B cell (primary cell): Measurements from ENCODE around the gene ANKRD13D. TPM values are rescaled to one million over a fixed set of nuclear protein-coding genes. Genes with fewer than 3 reads are reported as not detected.

Experiments used
- ATAC-seq: fragments of 200-7000 bp; cut with Tn5 transposase; one replicate; pipeline ENCODE4 v1.10.0; 2021; ENCODE audit warnings: low read depth, mild to moderate bottlenecking, moderate number of reproducible peaks, moderate library complexity
- CTCF ChIA-PET: fragments of 350-600 bp; sonication (Branson Sonifier 250); formaldehyde crosslinking; loops from one replicate; lab custom pipeline; 2021; ENCODE audit warnings: antibody characterized with exemption, inconsistent platforms; lab: Charles Lee
- POLR2A ChIA-PET: fragments of 350-600 bp; sonication (Branson Sonifier 250); formaldehyde crosslinking; loops from one replicate; lab custom pipeline; 2021; ENCODE audit warnings: antibody characterized with exemption; lab: Charles Lee
- DNase-seq: peaks from one replicate; pipeline ENCODE4 v3.0.0; 2013
- H2AFZ ChIP-seq: 2 replicates; pipeline ENCODE4 v1.6.1; 2012; ENCODE audit warnings: mild to moderate bottlenecking, low read depth, low read length; ENCODE audit not compliant: insufficient read depth, poor library complexity, severe bottlenecking
- H3K27ac ChIP-seq, 2 donors: 1 replicate in 1 of 2; 2 replicates in 1 of 2; pipeline ENCODE4 v1.5.1; 2012 to 2013; ENCODE audit warnings: low read length in 2 of 2, mild to moderate bottlenecking in 2 of 2, moderate library complexity in 1 of 2
- H3K27me3 ChIP-seq, 4 experiments: fragments of 200-600 bp in 1 of 4; sonication (generic) in 1 of 4; replicated peaks in 1 of 4; 1 replicate in 2 of 4; 2 replicates in 2 of 4; pipeline versions ENCODE4 v1.6.1 to v1.7.0; 2013 to 2016; ENCODE audit warnings: low read length in 3 of 4, mild to moderate bottlenecking in 2 of 4, mixed read lengths in 1 of 4, moderate library complexity in 1 of 4; ENCODE audit not compliant: insufficient read depth in 4 of 4, control insufficient read depth in 3 of 4; ENCODE audit errors: control extremely low read depth in 1 of 4
- H3K36me3 ChIP-seq, 2 experiments: replicated peaks in 1 of 2; 1 replicate in 1 of 2; 2 replicates in 1 of 2; pipeline versions ENCODE4 v1.6.1 to v1.7.1; 2013; ENCODE audit warnings: low read length in 1 of 2; ENCODE audit not compliant: insufficient read depth in 2 of 2, control insufficient read depth in 1 of 2; ENCODE audit errors: control extremely low read depth in 1 of 2, extremely low read depth in 1 of 2
- H3K4me1 ChIP-seq, 2 donors: fragments of 200-600 bp in 1 of 2; sonication (generic) in 1 of 2; 1 replicate in 1 of 2; 2 replicates in 1 of 2; pipeline versions ENCODE4 v1.5.1 to v1.6.1; 2013 to 2017; ENCODE audit warnings: low read length in 2 of 2; ENCODE audit not compliant: control insufficient read depth in 2 of 2, insufficient read depth in 2 of 2
- H3K4me2 ChIP-seq: replicated peaks from 2 replicates; pipeline ENCODE3; 2012; ENCODE audit warnings: mild to moderate bottlenecking, low read depth, low read length; ENCODE audit not compliant: poor library complexity, severe bottlenecking
- H3K4me3 ChIP-seq, 5 experiments: fragments of 200-600 bp in 1 of 5; sonication (generic) in 1 of 5; 1 replicate in 3 of 5; 2 replicates in 2 of 5; pipeline versions ENCODE4 v1.5.1 to v1.7.0; 2011 to 2016; ENCODE audit warnings: low read length in 4 of 5, mild to moderate bottlenecking in 4 of 5, low read depth in 2 of 5, control low read depth in 1 of 5, moderate library complexity in 1 of 5; ENCODE audit not compliant: insufficient read depth in 1 of 5; ENCODE audit errors: control extremely low read depth in 1 of 5, extremely low read depth in 1 of 5
- H3K79me2 ChIP-seq: fragments of 200-600 bp; sonication (generic); one replicate; pipeline ENCODE4 v1.6.0; 2016; ENCODE audit warnings: low read length; ENCODE audit not compliant: control insufficient read depth, insufficient read depth
- H3K9ac ChIP-seq: fragments of 200-600 bp; sonication (generic); 2 replicates; pipeline ENCODE4 v1.6.1; 2017; ENCODE audit warnings: mild to moderate bottlenecking, low read length, moderate library complexity
- H3K9me3 ChIP-seq, 3 donors: one replicate each; pipeline versions ENCODE4 v1.6.1 to v1.7.1; 2013; ENCODE audit warnings: low read length in 2 of 3; ENCODE audit not compliant: control insufficient read depth in 2 of 3, insufficient read depth in 1 of 3; ENCODE audit errors: control extremely low read depth in 1 of 3
- H4K20me1 ChIP-seq: 2 replicates; pipeline ENCODE4 v1.6.0; 2012; ENCODE audit warnings: mild to moderate bottlenecking, low read length; ENCODE audit not compliant: insufficient read depth, control insufficient read depth, poor library complexity, severe bottlenecking
- H3K27ac Mint-ChIP-seq: one replicate; pipeline ENCODE4 v1.8.0; 2021; ENCODE audit warnings: mixed read lengths
- H3K27me3 Mint-ChIP-seq: one replicate; pipeline ENCODE4 v1.8.0; 2021; ENCODE audit warnings: mixed read lengths
- H3K4me1 Mint-ChIP-seq: one replicate; pipeline ENCODE4 v1.8.0; 2021; ENCODE audit warnings: mixed read lengths
- H3K4me3 Mint-ChIP-seq: one replicate; pipeline ENCODE4 v1.8.0; 2021; ENCODE audit warnings: mixed read lengths
- H3K9me3 Mint-ChIP-seq: one replicate; pipeline ENCODE4 v1.8.0; 2022; ENCODE audit warnings: mixed read lengths; ENCODE audit not compliant: insufficient read depth
- EZH2 ChIP-seq: IDR thresholded peaks from 2 replicates; pipeline ENCODE4 v1.6.1; 2012; ENCODE audit warnings: borderline replicate concordance, low read depth, mild to moderate bottlenecking, moderate library complexity, low read length; ENCODE audit not compliant: insufficient read depth, poor library complexity, severe bottlenecking
- WGBS: methylation state at CpG from one replicate; pipeline ENCODE4 v1.1.5; 2013; ENCODE audit warnings: missing lambda C conversion rate; ENCODE audit not compliant: insufficient coverage; 5-methylcytosine and 5-hydroxymethylcytosine counted together
- intact Hi-C: fragments of 100-400 bp; cut with micrococcal nuclease; formaldehyde crosslinking; loops from one replicate; pipeline ENCODE4 v1.10.0; 2022
- polyA plus RNA-seq: library from polyadenylated mRNA; depleted of rRNA; stranded (reverse); fragments of >200 nt; gene quantifications from 2 replicates; pipeline ENCODE4 v1.2.3, GENCODE V29; 2012
- total RNA-seq, 2 donors: library from RNA; stranded (reverse); fragments of 120-200 nt in 1 of 2; gene quantifications; 1 replicate in 1 of 2; 2 replicates in 1 of 2; pipeline versions ENCODE4 v1.2.3 to v1.2.4, GENCODE V29; 2013 to 2022
- TF ChIP-seq, protein P1 (sequence below): fragments of 200-600 bp; IDR thresholded peaks from one replicate; pipeline ENCODE4 v1.8.0; 2022; ENCODE audit warnings: antibody characterized with exemption, mild to moderate bottlenecking

The ANKRD13D gene
- total and polyA plus RNA-seq, 2 donors (not counting 1 experiment from before 2014, with no cell fraction given) = 189 to 252 TPM

DNA sequence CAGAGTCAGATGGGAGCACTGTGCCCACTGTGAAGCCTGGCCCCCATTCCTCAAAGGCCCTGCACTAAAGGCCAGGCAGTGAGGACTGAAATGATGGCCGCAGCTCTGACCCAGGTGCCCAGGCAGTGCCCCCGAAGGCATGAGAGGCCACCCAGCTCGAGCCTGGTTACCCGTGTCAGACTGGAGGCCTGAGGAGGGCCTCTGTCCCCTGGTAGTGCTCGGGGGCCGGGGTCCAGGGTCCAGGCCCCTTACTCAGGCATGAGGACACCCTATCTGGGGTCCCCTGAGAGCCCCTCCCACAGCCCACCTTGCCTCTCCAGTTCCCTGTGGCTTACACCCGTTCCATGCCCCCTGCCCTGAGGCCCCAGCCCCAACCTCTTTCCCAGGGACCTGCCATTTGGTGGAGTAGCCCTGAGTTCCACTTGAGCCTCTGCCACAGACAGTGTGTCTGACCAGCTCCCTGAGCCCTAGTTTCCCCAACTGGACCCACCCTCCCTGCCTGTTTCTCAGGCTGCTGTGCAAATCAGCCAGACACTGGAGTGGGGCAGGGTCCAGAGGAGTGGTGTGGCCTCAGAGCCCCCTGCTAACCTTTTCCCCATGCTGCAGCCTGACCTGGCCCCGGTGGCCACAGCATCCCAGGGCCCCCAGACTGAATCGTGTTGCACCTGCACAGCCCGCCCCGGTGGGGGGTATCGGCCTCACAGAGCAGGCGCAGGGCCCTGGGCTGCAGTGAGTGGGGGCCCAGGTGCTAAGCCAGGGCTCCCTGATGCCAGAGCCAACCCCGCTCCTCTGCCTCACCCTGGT is 10.8 kb upstream of the ANKRD13D start:
- Histone ChIP-seq H4K20me1 (peaks cover 74% of the 10 kb centered on the region), H3K79me2 (peaks cover 100% of the 10 kb centered on the region), H3K4me2 (peak overlapping the region; percentile 92), H3K9ac (peak overlapping the region; percentile 50), H2AFZ (no peak overlapping the region), H3K36me3 (peaks cover 0 to 80% of the 10 kb centered on the region in 2 experiments), H3K27ac (peak overlapping the region; percentile 82), H3K4me1 (peaks cover 73 to 76% of the 10 kb centered on the region in 2 donors), H3K27me3 (no peaks in the 10 kb centered on the region), H3K4me3 (peak overlapping the region; percentile 35 to 59 (median 50)), H3K9me3 (no peaks in the 10 kb centered on the region)
- WGBS = 33% methylated on average over 9 of the region's 14 CpGs
- DNase-seq (no peak), ATAC-seq (no peak)
- peak overlapping the region; percentile 84 for H3K4me3 Mint-ChIP-seq
- intact Hi-C loops = no loop called here
- peak overlapping the region; percentile 95 for H3K27ac Mint-ChIP-seq
- POLR2A ChIA-PET = interaction anchor here (0.7 to 3.5 kb wide), 8 partner anchors 10 to 104 kb away, joined by 3 to 70 read pairs (median 12); partner anchors contain the start of genes ANKRD13D, CLCF1, GRK2 and POLD4
- no peak for TF ChIP-seq EZH2
- TF ChIP-seq, protein P1, sequence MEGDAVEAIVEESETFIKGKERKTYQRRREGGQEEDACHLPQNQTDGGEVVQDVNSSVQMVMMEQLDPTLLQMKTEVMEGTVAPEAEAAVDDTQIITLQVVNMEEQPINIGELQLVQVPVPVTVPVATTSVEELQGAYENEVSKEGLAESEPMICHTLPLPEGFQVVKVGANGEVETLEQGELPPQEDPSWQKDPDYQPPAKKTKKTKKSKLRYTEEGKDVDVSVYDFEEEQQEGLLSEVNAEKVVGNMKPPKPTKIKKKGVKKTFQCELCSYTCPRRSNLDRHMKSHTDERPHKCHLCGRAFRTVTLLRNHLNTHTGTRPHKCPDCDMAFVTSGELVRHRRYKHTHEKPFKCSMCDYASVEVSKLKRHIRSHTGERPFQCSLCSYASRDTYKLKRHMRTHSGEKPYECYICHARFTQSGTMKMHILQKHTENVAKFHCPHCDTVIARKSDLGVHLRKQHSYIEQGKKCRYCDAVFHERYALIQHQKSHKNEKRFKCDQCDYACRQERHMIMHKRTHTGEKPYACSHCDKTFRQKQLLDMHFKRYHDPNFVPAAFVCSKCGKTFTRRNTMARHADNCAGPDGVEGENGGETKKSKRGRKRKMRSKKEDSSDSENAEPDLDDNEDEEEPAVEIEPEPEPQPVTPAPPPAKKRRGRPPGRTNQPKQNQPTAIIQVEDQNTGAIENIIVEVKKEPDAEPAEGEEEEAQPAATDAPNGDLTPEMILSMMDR = no peak
- H3K27me3 Mint-ChIP-seq = no peaks in the 10 kb centered on the region
- peaks cover 68% of the 10 kb centered on the region for H3K4me1 Mint-ChIP-seq
- H3K9me3 Mint-ChIP-seq = no peaks in the 10 kb centered on the region
- CTCF ChIA-PET = interaction anchor here (0.8 to 5.5 kb wide), 11 partner anchors 8 to 106 kb away, joined by 3 to 46 read pairs (median 4); partner anchors contain the start of genes ANKRD13D and GRK2
